ENCODE results near the gene CYP26B1.
A peak's percentile ranks its signal among the peaks of the same experiment; 100 is the strongest.

DNA sequence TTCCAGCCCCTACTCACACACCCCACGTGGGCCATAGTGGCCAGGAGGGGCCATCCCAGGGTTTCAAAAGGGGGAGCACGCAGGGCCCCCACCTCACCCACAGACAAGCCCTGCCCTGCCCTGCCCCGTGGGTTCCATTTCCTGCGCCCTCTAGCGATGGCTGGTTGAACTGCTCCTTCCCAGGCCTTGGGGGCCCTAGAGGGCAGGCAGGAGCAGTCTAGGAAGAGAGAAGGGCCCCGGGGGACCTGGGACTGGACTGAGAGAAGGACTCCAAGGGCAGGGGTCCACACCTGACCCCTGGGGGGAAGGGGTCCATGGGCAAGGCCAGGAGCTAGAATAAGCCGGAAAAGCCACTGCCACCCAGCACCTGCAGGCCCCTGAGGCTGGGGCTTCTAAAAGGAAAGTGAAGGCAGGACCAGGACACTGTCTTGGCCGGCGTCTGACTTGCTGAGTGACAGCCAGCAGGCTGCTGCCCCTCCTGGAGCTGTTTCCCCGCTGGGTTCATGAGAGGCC lies 10.1 kb downstream of the CYP26B1 start:
- TF ChIP-seq, protein P1, sequence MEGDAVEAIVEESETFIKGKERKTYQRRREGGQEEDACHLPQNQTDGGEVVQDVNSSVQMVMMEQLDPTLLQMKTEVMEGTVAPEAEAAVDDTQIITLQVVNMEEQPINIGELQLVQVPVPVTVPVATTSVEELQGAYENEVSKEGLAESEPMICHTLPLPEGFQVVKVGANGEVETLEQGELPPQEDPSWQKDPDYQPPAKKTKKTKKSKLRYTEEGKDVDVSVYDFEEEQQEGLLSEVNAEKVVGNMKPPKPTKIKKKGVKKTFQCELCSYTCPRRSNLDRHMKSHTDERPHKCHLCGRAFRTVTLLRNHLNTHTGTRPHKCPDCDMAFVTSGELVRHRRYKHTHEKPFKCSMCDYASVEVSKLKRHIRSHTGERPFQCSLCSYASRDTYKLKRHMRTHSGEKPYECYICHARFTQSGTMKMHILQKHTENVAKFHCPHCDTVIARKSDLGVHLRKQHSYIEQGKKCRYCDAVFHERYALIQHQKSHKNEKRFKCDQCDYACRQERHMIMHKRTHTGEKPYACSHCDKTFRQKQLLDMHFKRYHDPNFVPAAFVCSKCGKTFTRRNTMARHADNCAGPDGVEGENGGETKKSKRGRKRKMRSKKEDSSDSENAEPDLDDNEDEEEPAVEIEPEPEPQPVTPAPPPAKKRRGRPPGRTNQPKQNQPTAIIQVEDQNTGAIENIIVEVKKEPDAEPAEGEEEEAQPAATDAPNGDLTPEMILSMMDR (IDR thresholded peaks at IDR 0.05; ENCODE audit: borderline replicate concordance, extremely low read depth, low read length, poor library complexity, severe bottlenecking) = peak; percentile 89
- no peak for TF ChIP-seq EZH2 (IDR thresholded peaks at IDR 0.05; ENCODE audit: borderline replicate concordance, low read depth, low read length, severe bottlenecking)

Data from DND-41 (cell line).